Measurements from ENCODE around the gene TMEM72.

The TMEM72 gene

GRCh38 chr10:44874166-44874565, 37.0 kb upstream of the TMEM72 start:
- WGBS, 2 experiments (ENCODE audit: insufficient coverage in 2 of 2) = 82 to 100% methylated on average over 1 of the region's 1 CpG
- no peak overlapping the region for H3K27ac ChIP-seq (ENCODE audit: low read depth, low read length, severe bottlenecking)
- H3K4me1 ChIP-seq (ENCODE audit: control insufficient read depth, insufficient read depth, low read length, poor library complexity, severe bottlenecking) = no peaks in the 10 kb centered on the region
- H3K4me3 ChIP-seq (ENCODE audit: extremely low read depth, insufficient read depth, low read length, poor library complexity, severe bottlenecking) = no peak overlapping the region
- H3K9me3 ChIP-seq (ENCODE audit: control insufficient read depth, low read length) = no peaks in the 10 kb centered on the region
- no peaks in the 10 kb centered on the region for H3K36me3 ChIP-seq (ENCODE audit: control insufficient read depth, insufficient read depth, low read length)

- H3K36me3 ChIP-seq (ENCODE audit: control insufficient read depth, insufficient read depth, low read length) = no peaks in the 10 kb centered on the region
- WGBS, 2 experiments (ENCODE audit: insufficient coverage in 2 of 2) = 13 to 15% methylated on average over 25 to 26 of the region's 29 CpGs
- peaks cover 10% of the 10 kb centered on the region for H3K4me1 ChIP-seq (ENCODE audit: control insufficient read depth, insufficient read depth, low read length, poor library complexity, severe bottlenecking)
- peak overlapping the region; percentile 75 for H3K27ac ChIP-seq (ENCODE audit: low read depth, low read length, severe bottlenecking)
- peak overlapping the region; percentile 23 for H3K4me3 ChIP-seq (ENCODE audit: extremely low read depth, insufficient read depth, low read length, poor library complexity, severe bottlenecking)
- H3K9me3 ChIP-seq (ENCODE audit: control insufficient read depth, low read length) = no peaks in the 10 kb centered on the region
Observed at GRCh38 chr10:44878706-44879530, 32.2 kb upstream of the TMEM72 start.

- Histone ChIP-seq H3K4me3 (ENCODE audit: extremely low read depth, insufficient read depth, low read length, poor library complexity, severe bottlenecking) (no peak overlapping the region), H3K36me3 (ENCODE audit: control insufficient read depth, insufficient read depth, low read length) (no peaks in the 10 kb centered on the region), H3K4me1 (ENCODE audit: control insufficient read depth, insufficient read depth, low read length, poor library complexity, severe bottlenecking) (peaks cover 12% of the 10 kb centered on the region), H3K9me3 (ENCODE audit: control insufficient read depth, low read length) (no peaks in the 10 kb centered on the region), H3K27ac (ENCODE audit: low read depth, low read length, severe bottlenecking) (peak overlapping the region; percentile 75)
- WGBS, 2 experiments (ENCODE audit: insufficient coverage in 2 of 2) = 69 to 75% methylated on average over 14 of the region's 14 CpGs
Observed at GRCh38 chr10:44879531-44879899, 31.6 kb upstream of the TMEM72 start.

GRCh38 chr10:44880090-44880715, 30.9 kb upstream of the TMEM72 start:
- Histone ChIP-seq H3K36me3 (ENCODE audit: control insufficient read depth, insufficient read depth, low read length) (no peaks in the 10 kb centered on the region), H3K9me3 (ENCODE audit: control insufficient read depth, low read length) (no peaks in the 10 kb centered on the region), H3K4me1 (ENCODE audit: control insufficient read depth, insufficient read depth, low read length, poor library complexity, severe bottlenecking) (peaks cover 12% of the 10 kb centered on the region), H3K27ac (ENCODE audit: low read depth, low read length, severe bottlenecking) (no peak overlapping the region), H3K4me3 (ENCODE audit: extremely low read depth, insufficient read depth, low read length, poor library complexity, severe bottlenecking) (no peak overlapping the region)
- 83 to 90% methylated on average over 8 to 14 of the region's 17 CpGs for WGBS, 2 experiments (ENCODE audit: insufficient coverage in 2 of 2)

- Histone ChIP-seq H3K9me3 (ENCODE audit: control insufficient read depth, low read length) (no peaks in the 10 kb centered on the region), H3K4me1 (ENCODE audit: control insufficient read depth, insufficient read depth, low read length, poor library complexity, severe bottlenecking) (peaks cover 22% of the 10 kb centered on the region), H3K36me3 (ENCODE audit: control insufficient read depth, insufficient read depth, low read length) (no peaks in the 10 kb centered on the region), H3K4me3 (ENCODE audit: extremely low read depth, insufficient read depth, low read length, poor library complexity, severe bottlenecking) (no peak overlapping the region), H3K27ac (ENCODE audit: low read depth, low read length, severe bottlenecking) (no peak overlapping the region)
- 89 to 90% methylated on average over 5 to 6 of the region's 7 CpGs for WGBS, 2 experiments (ENCODE audit: insufficient coverage in 2 of 2)
Observed at GRCh38 chr10:44881649-44882048, 29.5 kb upstream of the TMEM72 start.

GRCh38 chr10:44882166-44882720, 28.9 kb upstream of the TMEM72 start:
- H3K4me3 ChIP-seq (ENCODE audit: extremely low read depth, insufficient read depth, low read length, poor library complexity, severe bottlenecking) = no peak overlapping the region
- H3K9me3 ChIP-seq (ENCODE audit: control insufficient read depth, low read length) = no peaks in the 10 kb centered on the region
- H3K4me1 ChIP-seq (ENCODE audit: control insufficient read depth, insufficient read depth, low read length, poor library complexity, severe bottlenecking) = peaks cover 22% of the 10 kb centered on the region
- WGBS, 2 experiments (ENCODE audit: insufficient coverage in 2 of 2) = 89 to 94% methylated on average over 4 of the region's 6 CpGs
- H3K27ac ChIP-seq (ENCODE audit: low read depth, low read length, severe bottlenecking) = no peak overlapping the region
- H3K36me3 ChIP-seq (ENCODE audit: control insufficient read depth, insufficient read depth, low read length) = no peaks in the 10 kb centered on the region

- no peak overlapping the region for H3K27ac ChIP-seq (ENCODE audit: low read depth, low read length, severe bottlenecking)
- H3K4me1 ChIP-seq (ENCODE audit: control insufficient read depth, insufficient read depth, low read length, poor library complexity, severe bottlenecking) = peaks cover 22% of the 10 kb centered on the region
- no peaks in the 10 kb centered on the region for H3K36me3 ChIP-seq (ENCODE audit: control insufficient read depth, insufficient read depth, low read length)
- 87 to 88% methylated on average over 5 to 7 of the region's 8 CpGs for WGBS, 2 experiments (ENCODE audit: insufficient coverage in 2 of 2)
- H3K4me3 ChIP-seq (ENCODE audit: extremely low read depth, insufficient read depth, low read length, poor library complexity, severe bottlenecking) = no peak overlapping the region
- H3K9me3 ChIP-seq (ENCODE audit: control insufficient read depth, low read length) = no peaks in the 10 kb centered on the region
Observed at GRCh38 chr10:44883593-44884331, 27.4 kb upstream of the TMEM72 start.

GRCh38 chr10:44885710-44886109, 25.4 kb upstream of the TMEM72 start:
- Histone ChIP-seq H3K9me3 (ENCODE audit: control insufficient read depth, low read length) (no peaks in the 10 kb centered on the region), H3K27ac (ENCODE audit: low read depth, low read length, severe bottlenecking) (no peak overlapping the region), H3K4me3 (ENCODE audit: extremely low read depth, insufficient read depth, low read length, poor library complexity, severe bottlenecking) (no peak overlapping the region), H3K4me1 (ENCODE audit: control insufficient read depth, insufficient read depth, low read length, poor library complexity, severe bottlenecking) (peaks cover 22% of the 10 kb centered on the region), H3K36me3 (ENCODE audit: control insufficient read depth, insufficient read depth, low read length) (no peaks in the 10 kb centered on the region)
- 93 to 94% methylated on average over 6 of the region's 6 CpGs for WGBS, 2 experiments (ENCODE audit: insufficient coverage in 2 of 2)

GRCh38 chr10:44886966-44887365, 24.2 kb upstream of the TMEM72 start:
- Histone ChIP-seq H3K9me3 (ENCODE audit: control insufficient read depth, low read length) (no peaks in the 10 kb centered on the region), H3K36me3 (ENCODE audit: control insufficient read depth, insufficient read depth, low read length) (no peaks in the 10 kb centered on the region), H3K4me1 (ENCODE audit: control insufficient read depth, insufficient read depth, low read length, poor library complexity, severe bottlenecking) (peaks cover 22% of the 10 kb centered on the region), H3K4me3 (ENCODE audit: extremely low read depth, insufficient read depth, low read length, poor library complexity, severe bottlenecking) (no peak overlapping the region), H3K27ac (ENCODE audit: low read depth, low read length, severe bottlenecking) (no peak overlapping the region)
- 100% methylated on average over 4 of the region's 5 CpGs; no CpG with 5 or more reads in 1 of the 2 experiments for WGBS, 2 experiments (ENCODE audit: insufficient coverage in 2 of 2)

- Histone ChIP-seq H3K36me3 (ENCODE audit: control insufficient read depth, insufficient read depth, low read length) (no peaks in the 10 kb centered on the region), H3K9me3 (ENCODE audit: control insufficient read depth, low read length) (no peaks in the 10 kb centered on the region), H3K4me1 (ENCODE audit: control insufficient read depth, insufficient read depth, low read length, poor library complexity, severe bottlenecking) (peaks cover 12% of the 10 kb centered on the region), H3K27ac (ENCODE audit: low read depth, low read length, severe bottlenecking) (no peak overlapping the region), H3K4me3 (ENCODE audit: extremely low read depth, insufficient read depth, low read length, poor library complexity, severe bottlenecking) (no peak overlapping the region)
- 95% methylated on average over 4 of the region's 4 CpGs for WGBS, 2 experiments (ENCODE audit: insufficient coverage in 2 of 2)
Observed at GRCh38 chr10:44888886-44889285, 22.3 kb upstream of the TMEM72 start.

Data from mesodermal cell (in vitro differentiated cells).